ENCODE measurements around the gene SLC9C1.

Gene SLC9C1

DNA sequence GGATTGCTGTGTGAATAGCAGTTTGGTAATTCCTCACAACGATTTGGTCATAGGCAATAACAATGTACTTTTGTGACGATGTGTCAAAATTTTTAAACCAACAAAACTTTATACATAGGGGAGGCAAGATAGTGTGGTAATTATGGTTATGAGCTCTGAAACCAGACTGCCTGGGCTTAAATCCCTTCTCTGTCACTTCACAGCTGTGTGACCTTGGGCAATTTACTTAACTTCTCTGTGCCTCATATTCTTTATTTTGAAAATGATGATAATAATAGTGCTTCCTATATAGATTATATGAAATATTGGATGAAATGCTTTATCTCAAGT lies 44.7 kb upstream of the SLC9C1 start:
- H2BK120ac ChIP-seq (ENCODE audit: low read depth, low read length) = no peak overlapping the region
- peaks cover 1% of the 10 kb centered on the region for H3K4me1 ChIP-seq (ENCODE audit: control insufficient read depth, insufficient read depth, low read depth, low read length)
- no peaks in the 10 kb centered on the region for H3K9me3 ChIP-seq (ENCODE audit: control insufficient read depth, low read length)
- no peak overlapping the region for H2BK5ac ChIP-seq (ENCODE audit: low read depth, low read length, poor library complexity, severe bottlenecking)
- no peak for DNase-seq
- peaks cover 19% of the 10 kb centered on the region for H3K79me1 ChIP-seq (replicated peaks; ENCODE audit: low read length, poor library complexity, severe bottlenecking)
- H3K9ac ChIP-seq (ENCODE audit: low read length) = no peak overlapping the region
- H3K27ac ChIP-seq (ENCODE audit: low read length, poor library complexity, severe bottlenecking) = no peak overlapping the region
- H3K14ac ChIP-seq (ENCODE audit: low read length in 2 of 2) = no peak overlapping the region
- H3K4me3 ChIP-seq (ENCODE audit: insufficient read depth in 1 of 2, low read depth in 1 of 2, low read length in 2 of 2) = no peak overlapping the region
- no peak overlapping the region for H4K91ac ChIP-seq (ENCODE audit: low read length)
- H3K18ac ChIP-seq (ENCODE audit: low read depth in 1 of 2, low read length in 2 of 2) = no peak overlapping the region
- H2AK5ac ChIP-seq (ENCODE audit: low read length, severe bottlenecking) = no peak overlapping the region
- no peak overlapping the region for H3K23ac ChIP-seq (ENCODE audit: low read length in 2 of 2)
- peaks cover 0 to 5% of the 10 kb centered on the region in 2 experiments for H3K27me3 ChIP-seq (ENCODE audit: control insufficient read depth in 1 of 2, insufficient read depth in 1 of 2, low read length in 2 of 2)
- WGBS = no CpG with 5 or more reads among the region's 2 CpGs
- H3K4me2 ChIP-seq (ENCODE audit: low read length, poor library complexity, severe bottlenecking) = no peak overlapping the region
- H4K8ac ChIP-seq (ENCODE audit: low read length) = no peak overlapping the region
- no peak overlapping the region for H2BK15ac ChIP-seq (ENCODE audit: low read depth, poor library complexity, severe bottlenecking)
- H3K36me3 ChIP-seq (ENCODE audit: control insufficient read depth in 1 of 2, insufficient read depth in 2 of 2, low read depth in 1 of 2, low read length in 2 of 2) = no peaks in the 10 kb centered on the region
- H2AFZ ChIP-seq (ENCODE audit: low read depth, low read length) = no peak overlapping the region
- no peak overlapping the region for H2BK12ac ChIP-seq (ENCODE audit: low read length in 2 of 2)
- no peak overlapping the region for H3K4ac ChIP-seq (ENCODE audit: low read depth in 1 of 2, low read length in 2 of 2)

GRCh38 chr3:112338021-112338726 lies 44.2 kb upstream of the SLC9C1 start:
- H3K4me1 ChIP-seq (ENCODE audit: control insufficient read depth, insufficient read depth, low read depth, low read length) = peaks cover 1% of the 10 kb centered on the region
- no peak overlapping the region for H2BK15ac ChIP-seq (ENCODE audit: low read depth, poor library complexity, severe bottlenecking)
- peaks cover 0 to 5% of the 10 kb centered on the region in 2 experiments for H3K27me3 ChIP-seq (ENCODE audit: control insufficient read depth in 1 of 2, insufficient read depth in 1 of 2, low read length in 2 of 2)
- no peaks in the 10 kb centered on the region for H3K36me3 ChIP-seq (ENCODE audit: control insufficient read depth in 1 of 2, insufficient read depth in 2 of 2, low read depth in 1 of 2, low read length in 2 of 2)
- WGBS = 94% methylated on average over 5 of the region's 6 CpGs
- no peak overlapping the region for H2BK120ac ChIP-seq (ENCODE audit: low read depth, low read length)
- no peak overlapping the region for H2BK5ac ChIP-seq (ENCODE audit: low read depth, low read length, poor library complexity, severe bottlenecking)
- no peak overlapping the region for H3K18ac ChIP-seq (ENCODE audit: low read depth in 1 of 2, low read length in 2 of 2)
- no peak overlapping the region for H3K27ac ChIP-seq (ENCODE audit: low read length, poor library complexity, severe bottlenecking)
- H3K9me3 ChIP-seq (ENCODE audit: control insufficient read depth, low read length) = no peaks in the 10 kb centered on the region
- no peak overlapping the region for H3K4ac ChIP-seq (ENCODE audit: low read depth in 1 of 2, low read length in 2 of 2)
- H2AFZ ChIP-seq (ENCODE audit: low read depth, low read length) = no peak overlapping the region
- no peak for DNase-seq
- H3K23ac ChIP-seq (ENCODE audit: low read length in 2 of 2) = no peak overlapping the region
- no peak overlapping the region for H2AK5ac ChIP-seq (ENCODE audit: low read length, severe bottlenecking)
- no peak overlapping the region for H3K9ac ChIP-seq (ENCODE audit: low read length)
- H3K14ac ChIP-seq (ENCODE audit: low read length in 2 of 2) = no peak overlapping the region
- H3K79me1 ChIP-seq (replicated peaks; ENCODE audit: low read length, poor library complexity, severe bottlenecking) = peaks cover 16% of the 10 kb centered on the region
- no peak overlapping the region for H2BK12ac ChIP-seq (ENCODE audit: low read length in 2 of 2)
- H4K91ac ChIP-seq (ENCODE audit: low read length) = no peak overlapping the region
- no peak overlapping the region for H4K8ac ChIP-seq (ENCODE audit: low read length)
- no peak overlapping the region for H3K4me3 ChIP-seq (ENCODE audit: insufficient read depth in 1 of 2, low read depth in 1 of 2, low read length in 2 of 2)
- no peak overlapping the region for H3K4me2 ChIP-seq (ENCODE audit: low read length, poor library complexity, severe bottlenecking)

GRCh38 chr3:112335434-112335781 lies 41.4 kb upstream of the SLC9C1 start:
- H2AFZ ChIP-seq (ENCODE audit: low read depth, low read length) = no peak overlapping the region
- no CpG with 5 or more reads among the region's 2 CpGs for WGBS
- no peak overlapping the region for H2BK15ac ChIP-seq (ENCODE audit: low read depth, poor library complexity, severe bottlenecking)
- no peak overlapping the region for H3K23ac ChIP-seq (ENCODE audit: low read length in 2 of 2)
- no peak overlapping the region for H4K8ac ChIP-seq (ENCODE audit: low read length)
- H3K9me3 ChIP-seq (ENCODE audit: control insufficient read depth, low read length) = no peaks in the 10 kb centered on the region
- H2BK5ac ChIP-seq (ENCODE audit: low read depth, low read length, poor library complexity, severe bottlenecking) = no peak overlapping the region
- H3K27me3 ChIP-seq (ENCODE audit: control insufficient read depth in 1 of 2, insufficient read depth in 1 of 2, low read length in 2 of 2) = peaks cover 0 to 5% of the 10 kb centered on the region in 2 experiments
- H3K4me3 ChIP-seq (ENCODE audit: insufficient read depth in 1 of 2, low read depth in 1 of 2, low read length in 2 of 2) = no peak overlapping the region
- no peak overlapping the region for H2AK5ac ChIP-seq (ENCODE audit: low read length, severe bottlenecking)
- H3K4ac ChIP-seq (ENCODE audit: low read depth in 1 of 2, low read length in 2 of 2) = no peak overlapping the region
- no peak overlapping the region for H3K9ac ChIP-seq (ENCODE audit: low read length)
- H3K27ac ChIP-seq (ENCODE audit: low read length, poor library complexity, severe bottlenecking) = no peak overlapping the region
- no peak overlapping the region for H4K91ac ChIP-seq (ENCODE audit: low read length)
- no peak overlapping the region for H3K18ac ChIP-seq (ENCODE audit: low read depth in 1 of 2, low read length in 2 of 2)
- no peaks in the 10 kb centered on the region for H3K36me3 ChIP-seq (ENCODE audit: control insufficient read depth in 1 of 2, insufficient read depth in 2 of 2, low read depth in 1 of 2, low read length in 2 of 2)
- H2BK120ac ChIP-seq (ENCODE audit: low read depth, low read length) = no peak overlapping the region
- DNase-seq = no peak
- peaks cover 11% of the 10 kb centered on the region for H3K79me1 ChIP-seq (replicated peaks; ENCODE audit: low read length, poor library complexity, severe bottlenecking)
- H2BK12ac ChIP-seq (ENCODE audit: low read length in 2 of 2) = no peak overlapping the region
- no peak overlapping the region for H3K4me2 ChIP-seq (ENCODE audit: low read length, poor library complexity, severe bottlenecking)
- H3K4me1 ChIP-seq (ENCODE audit: control insufficient read depth, insufficient read depth, low read depth, low read length) = peaks cover 1% of the 10 kb centered on the region
- H3K14ac ChIP-seq (ENCODE audit: low read length in 2 of 2) = no peak overlapping the region

DNA sequence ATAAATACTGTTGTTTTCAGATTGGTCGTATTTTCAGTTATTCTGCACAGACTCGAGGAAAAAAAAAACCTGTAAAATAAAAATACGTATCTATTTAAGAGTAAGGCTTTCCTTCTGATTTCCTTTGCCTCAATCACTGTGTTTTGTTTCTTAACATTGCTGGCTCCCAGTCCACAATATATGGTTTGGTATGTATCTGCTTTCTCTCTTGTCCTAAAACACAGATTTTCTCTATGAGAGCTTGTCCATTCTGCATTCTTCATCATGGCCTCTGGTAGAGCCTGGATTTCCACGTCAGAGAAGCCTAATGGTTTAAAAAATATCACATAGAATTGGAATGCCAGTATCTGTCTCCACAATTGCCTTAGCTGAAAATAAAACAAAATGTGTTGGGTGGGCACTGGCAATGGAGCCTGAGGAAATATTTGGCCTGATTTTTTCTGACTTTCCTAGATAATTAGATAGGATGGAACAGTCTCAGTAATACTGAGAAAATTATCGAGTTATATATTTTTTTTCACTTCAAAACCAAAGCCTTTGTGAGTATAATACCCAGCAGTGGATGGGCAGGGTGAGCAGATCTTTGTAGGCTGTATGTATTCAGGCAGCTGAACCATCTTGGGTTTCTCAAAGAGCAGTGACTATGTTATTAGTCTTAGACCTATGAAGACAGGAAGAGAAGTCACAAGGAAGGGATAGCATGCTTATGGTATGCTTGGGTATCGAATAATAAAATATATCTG lies 40.8 kb upstream of the SLC9C1 start:
- peaks cover 1% of the 10 kb centered on the region for H3K4me1 ChIP-seq (ENCODE audit: control insufficient read depth, insufficient read depth, low read depth, low read length)
- H4K91ac ChIP-seq (ENCODE audit: low read length) = no peak overlapping the region
- no peak overlapping the region for H2BK5ac ChIP-seq (ENCODE audit: low read depth, low read length, poor library complexity, severe bottlenecking)
- no peaks in the 10 kb centered on the region for H3K9me3 ChIP-seq (ENCODE audit: control insufficient read depth, low read length)
- no peak for DNase-seq
- no peak overlapping the region for H2AFZ ChIP-seq (ENCODE audit: low read depth, low read length)
- peak overlapping the region; percentile 8 for H3K4me2 ChIP-seq (ENCODE audit: low read length, poor library complexity, severe bottlenecking)
- no peaks in the 10 kb centered on the region for H3K36me3 ChIP-seq (ENCODE audit: control insufficient read depth in 1 of 2, insufficient read depth in 2 of 2, low read depth in 1 of 2, low read length in 2 of 2)
- H3K79me1 ChIP-seq (replicated peaks; ENCODE audit: low read length, poor library complexity, severe bottlenecking) = peaks cover 10% of the 10 kb centered on the region
- no peak overlapping the region for H4K8ac ChIP-seq (ENCODE audit: low read length)
- no peak overlapping the region for H2AK5ac ChIP-seq (ENCODE audit: low read length, severe bottlenecking)
- no peak overlapping the region for H3K4me3 ChIP-seq (ENCODE audit: insufficient read depth in 1 of 2, low read depth in 1 of 2, low read length in 2 of 2)
- 73% methylated on average over 3 of the region's 6 CpGs for WGBS
- no peak overlapping the region for H3K4ac ChIP-seq (ENCODE audit: low read depth in 1 of 2, low read length in 2 of 2)
- H3K23ac ChIP-seq (ENCODE audit: low read length in 2 of 2) = no peak overlapping the region
- no peak overlapping the region for H3K18ac ChIP-seq (ENCODE audit: low read depth in 1 of 2, low read length in 2 of 2)
- no peak overlapping the region for H2BK120ac ChIP-seq (ENCODE audit: low read depth, low read length)
- peak overlapping the region; percentile 71 for H3K9ac ChIP-seq (ENCODE audit: low read length)
- H2BK15ac ChIP-seq (ENCODE audit: low read depth, poor library complexity, severe bottlenecking) = no peak overlapping the region
- H3K27me3 ChIP-seq (ENCODE audit: control insufficient read depth in 1 of 2, insufficient read depth in 1 of 2, low read length in 2 of 2) = peaks cover 0 to 5% of the 10 kb centered on the region in 2 experiments
- H3K14ac ChIP-seq (ENCODE audit: low read length in 2 of 2) = no peak overlapping the region
- no peak overlapping the region for H2BK12ac ChIP-seq (ENCODE audit: low read length in 2 of 2)
- no peak overlapping the region for H3K27ac ChIP-seq (ENCODE audit: low read length, poor library complexity, severe bottlenecking)
